ENCODE data around the gene SS18.

The SS18 gene

GRCh38 chr18:26091047-26091630, 726 bp upstream of the SS18 start:
- peaks cover 13% of the 10 kb centered on the region for H3K4me1 ChIP-seq (ENCODE audit: control insufficient read depth, insufficient read depth, low read length)
- peak overlapping the region; percentile 97 for H3K27ac ChIP-seq (ENCODE audit: low read depth, low read length)
- H3K9ac ChIP-seq (ENCODE audit: low read length) = peak overlapping the region; percentile 89
- peak overlapping the region; percentile 93 for H3K4me3 ChIP-seq (ENCODE audit: low read length)
- no peaks in the 10 kb centered on the region for H3K36me3 ChIP-seq (ENCODE audit: control insufficient read depth, insufficient read depth, low read length)
- H3K27me3 ChIP-seq (ENCODE audit: control insufficient read depth, insufficient read depth, low read length) = no peaks in the 10 kb centered on the region

- Histone ChIP-seq H3K27me3 (ENCODE audit: control insufficient read depth, insufficient read depth, low read length) (no peaks in the 10 kb centered on the region), H3K27ac (ENCODE audit: low read depth, low read length) (peak overlapping the region; percentile 97), H3K4me1 (ENCODE audit: control insufficient read depth, insufficient read depth, low read length) (peaks cover 13% of the 10 kb centered on the region), H3K9ac (ENCODE audit: low read length) (peak overlapping the region; percentile 38), H3K4me3 (ENCODE audit: low read length) (peak overlapping the region; percentile 93), H3K36me3 (ENCODE audit: control insufficient read depth, insufficient read depth, low read length) (no peaks in the 10 kb centered on the region)
Measured at GRCh38 chr18:26089293-26090129, 902 bp downstream of the SS18 start.

- no peak overlapping the region for H3K9ac ChIP-seq (ENCODE audit: low read length)
- peaks cover 13% of the 10 kb centered on the region for H3K4me1 ChIP-seq (ENCODE audit: control insufficient read depth, insufficient read depth, low read length)
- H3K4me3 ChIP-seq (ENCODE audit: low read length) = peak overlapping the region; percentile 16
- H3K36me3 ChIP-seq (ENCODE audit: control insufficient read depth, insufficient read depth, low read length) = no peaks in the 10 kb centered on the region
- H3K27ac ChIP-seq (ENCODE audit: low read depth, low read length) = no peak overlapping the region
- no peaks in the 10 kb centered on the region for H3K27me3 ChIP-seq (ENCODE audit: control insufficient read depth, insufficient read depth, low read length)
Measured at GRCh38 chr18:26088487-26088886, 1.9 kb downstream of the SS18 start.

- H3K4me1 ChIP-seq (ENCODE audit: control insufficient read depth, insufficient read depth, low read length) = peaks cover 13% of the 10 kb centered on the region
- H3K9ac ChIP-seq (ENCODE audit: low read length) = no peak overlapping the region
- H3K27ac ChIP-seq (ENCODE audit: low read depth, low read length) = no peak overlapping the region
- H3K36me3 ChIP-seq (ENCODE audit: control insufficient read depth, insufficient read depth, low read length) = no peaks in the 10 kb centered on the region
- no peak overlapping the region for H3K4me3 ChIP-seq (ENCODE audit: low read length)
- H3K27me3 ChIP-seq (ENCODE audit: control insufficient read depth, insufficient read depth, low read length) = no peaks in the 10 kb centered on the region
Measured at GRCh38 chr18:26086959-26087358, 3.5 kb downstream of the SS18 start.

DNA sequence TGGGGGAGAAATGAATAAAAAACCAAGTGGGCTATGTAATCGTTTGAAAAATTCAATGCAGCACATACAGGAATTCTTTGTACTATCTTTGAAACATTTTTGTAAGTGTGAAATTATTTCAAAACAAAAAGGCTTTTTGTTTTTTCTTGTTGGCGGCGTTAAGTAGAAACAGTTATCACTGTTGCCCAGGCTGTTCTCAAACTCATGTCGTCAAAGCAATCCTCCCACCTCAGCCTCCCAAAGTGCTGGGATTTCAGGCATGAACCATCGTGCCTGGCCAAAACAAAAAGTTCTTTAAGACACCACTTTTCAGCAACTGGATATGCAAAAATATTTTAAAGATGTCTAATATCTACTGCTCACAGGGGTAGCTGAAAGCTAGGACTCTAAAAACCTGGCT, 5.4 kb downstream of the SS18 start:
- Histone ChIP-seq H3K4me1 (ENCODE audit: control insufficient read depth, insufficient read depth, low read length) (peaks cover 13% of the 10 kb centered on the region), H3K4me3 (ENCODE audit: low read length) (no peak overlapping the region), H3K36me3 (ENCODE audit: control insufficient read depth, insufficient read depth, low read length) (no peaks in the 10 kb centered on the region), H3K27me3 (ENCODE audit: control insufficient read depth, insufficient read depth, low read length) (no peaks in the 10 kb centered on the region), H3K27ac (ENCODE audit: low read depth, low read length) (no peak overlapping the region), H3K9ac (ENCODE audit: low read length) (no peak overlapping the region)

- H3K4me3 ChIP-seq (ENCODE audit: low read length) = no peak overlapping the region
- no peak overlapping the region for H3K9ac ChIP-seq (ENCODE audit: low read length)
- no peaks in the 10 kb centered on the region for H3K27me3 ChIP-seq (ENCODE audit: control insufficient read depth, insufficient read depth, low read length)
- no peaks in the 10 kb centered on the region for H3K4me1 ChIP-seq (ENCODE audit: control insufficient read depth, insufficient read depth, low read length)
- no peaks in the 10 kb centered on the region for H3K36me3 ChIP-seq (ENCODE audit: control insufficient read depth, insufficient read depth, low read length)
- H3K27ac ChIP-seq (ENCODE audit: low read depth, low read length) = no peak overlapping the region
Measured at GRCh38 chr18:26083099-26083498, 7.3 kb downstream of the SS18 start.

GRCh38 chr18:26082475-26082874, 7.9 kb downstream of the SS18 start:
- Histone ChIP-seq H3K4me3 (ENCODE audit: low read length) (no peak overlapping the region), H3K9ac (ENCODE audit: low read length) (no peak overlapping the region), H3K36me3 (ENCODE audit: control insufficient read depth, insufficient read depth, low read length) (no peaks in the 10 kb centered on the region), H3K27me3 (ENCODE audit: control insufficient read depth, insufficient read depth, low read length) (no peaks in the 10 kb centered on the region), H3K4me1 (ENCODE audit: control insufficient read depth, insufficient read depth, low read length) (no peaks in the 10 kb centered on the region), H3K27ac (ENCODE audit: low read depth, low read length) (no peak overlapping the region)

DNA sequence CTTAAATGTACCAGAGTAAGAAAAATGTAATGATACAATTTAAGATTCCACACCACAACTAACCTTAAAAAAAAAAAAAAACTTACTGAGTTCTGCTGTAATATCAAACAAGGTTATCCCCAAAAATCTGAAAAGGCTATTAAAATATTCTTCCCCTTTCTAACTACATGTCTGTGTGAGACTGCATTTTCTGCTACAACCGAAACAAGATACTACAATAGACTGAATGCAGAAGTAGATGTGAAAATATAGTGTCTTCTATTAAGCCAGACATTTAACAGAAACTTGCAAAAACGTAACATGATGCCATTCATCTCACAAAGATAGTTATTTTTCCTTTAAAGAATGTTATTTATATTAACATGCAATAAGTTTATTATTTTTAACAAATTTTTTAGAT, 16.2 kb downstream of the SS18 start:
- Histone ChIP-seq H3K4me1 (ENCODE audit: control insufficient read depth, insufficient read depth, low read length) (no peaks in the 10 kb centered on the region), H3K27ac (ENCODE audit: low read depth, low read length) (no peak overlapping the region), H3K4me3 (ENCODE audit: low read length) (no peak overlapping the region), H3K9ac (ENCODE audit: low read length) (no peak overlapping the region), H3K27me3 (ENCODE audit: control insufficient read depth, insufficient read depth, low read length) (no peaks in the 10 kb centered on the region), H3K36me3 (ENCODE audit: control insufficient read depth, insufficient read depth, low read length) (peaks cover 14% of the 10 kb centered on the region)

- Histone ChIP-seq H3K4me3 (ENCODE audit: low read length) (no peak overlapping the region), H3K27me3 (ENCODE audit: control insufficient read depth, insufficient read depth, low read length) (no peaks in the 10 kb centered on the region), H3K9ac (ENCODE audit: low read length) (no peak overlapping the region), H3K36me3 (ENCODE audit: control insufficient read depth, insufficient read depth, low read length) (peaks cover 14% of the 10 kb centered on the region), H3K4me1 (ENCODE audit: control insufficient read depth, insufficient read depth, low read length) (no peaks in the 10 kb centered on the region), H3K27ac (ENCODE audit: low read depth, low read length) (no peak overlapping the region)
Measured at GRCh38 chr18:26073758-26074157, 16.7 kb downstream of the SS18 start.

GRCh38 chr18:26071725-26072124, 18.7 kb downstream of the SS18 start:
- Histone ChIP-seq H3K4me3 (ENCODE audit: low read length) (no peak overlapping the region), H3K27ac (ENCODE audit: low read depth, low read length) (no peak overlapping the region), H3K4me1 (ENCODE audit: control insufficient read depth, insufficient read depth, low read length) (no peaks in the 10 kb centered on the region), H3K27me3 (ENCODE audit: control insufficient read depth, insufficient read depth, low read length) (no peaks in the 10 kb centered on the region), H3K9ac (ENCODE audit: low read length) (no peak overlapping the region), H3K36me3 (ENCODE audit: control insufficient read depth, insufficient read depth, low read length) (peaks cover 16% of the 10 kb centered on the region)

- no peak overlapping the region for H3K9ac ChIP-seq (ENCODE audit: low read length)
- peaks cover 16% of the 10 kb centered on the region for H3K36me3 ChIP-seq (ENCODE audit: control insufficient read depth, insufficient read depth, low read length)
- H3K27ac ChIP-seq (ENCODE audit: low read depth, low read length) = no peak overlapping the region
- H3K4me3 ChIP-seq (ENCODE audit: low read length) = no peak overlapping the region
- H3K27me3 ChIP-seq (ENCODE audit: control insufficient read depth, insufficient read depth, low read length) = no peaks in the 10 kb centered on the region
- no peaks in the 10 kb centered on the region for H3K4me1 ChIP-seq (ENCODE audit: control insufficient read depth, insufficient read depth, low read length)
Measured at GRCh38 chr18:26071020-26071419, 19.4 kb downstream of the SS18 start.

DNA sequence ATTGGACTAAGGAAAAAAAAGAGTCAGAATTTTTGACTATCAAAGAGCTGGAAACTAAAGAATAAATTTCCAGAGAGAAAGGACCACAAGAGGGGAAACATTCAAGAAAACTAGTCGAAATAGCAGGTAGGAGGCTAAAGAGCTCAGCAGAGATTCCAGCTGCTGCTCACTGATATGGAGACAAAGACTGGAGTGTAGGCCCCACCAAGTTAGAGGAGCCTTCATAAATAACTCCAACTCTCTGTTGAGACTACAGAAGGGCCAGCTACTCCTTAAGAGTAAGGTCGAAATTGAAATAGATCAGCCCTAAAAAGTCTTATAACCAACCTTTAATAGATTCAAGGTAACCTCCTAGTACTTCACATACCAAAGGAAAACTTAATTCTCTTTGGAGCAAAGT, 31.1 kb downstream of the SS18 start:
- Histone ChIP-seq H3K4me3 (ENCODE audit: low read length) (no peak overlapping the region), H3K27ac (ENCODE audit: low read depth, low read length) (no peak overlapping the region), H3K9ac (ENCODE audit: low read length) (no peak overlapping the region), H3K36me3 (ENCODE audit: control insufficient read depth, insufficient read depth, low read length) (peaks cover 12% of the 10 kb centered on the region), H3K27me3 (ENCODE audit: control insufficient read depth, insufficient read depth, low read length) (no peaks in the 10 kb centered on the region), H3K4me1 (ENCODE audit: control insufficient read depth, insufficient read depth, low read length) (no peaks in the 10 kb centered on the region)

DNA sequence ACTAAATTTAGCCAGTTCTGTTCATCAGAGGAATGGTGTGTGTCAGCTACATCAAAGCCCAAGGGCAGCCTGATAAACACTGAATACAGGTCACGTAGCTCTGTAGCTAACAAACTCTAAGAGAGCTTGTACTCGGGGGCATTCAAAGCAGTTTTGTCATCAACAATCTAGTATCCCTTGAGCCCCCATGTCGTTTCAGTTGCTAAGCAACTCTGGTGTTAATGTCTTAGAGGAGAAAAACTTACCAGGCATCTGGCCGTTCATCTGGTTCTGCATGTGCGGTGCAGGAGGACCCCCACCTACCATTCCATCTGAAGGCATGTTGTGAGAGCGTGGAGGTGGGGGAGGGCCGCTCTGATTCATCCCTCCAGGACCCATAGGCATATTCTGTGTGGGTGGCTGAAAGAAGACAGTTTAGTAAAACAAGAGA, 33.1 kb downstream of the SS18 start:
- no peaks in the 10 kb centered on the region for H3K4me1 ChIP-seq (ENCODE audit: control insufficient read depth, insufficient read depth, low read length)
- no peaks in the 10 kb centered on the region for H3K27me3 ChIP-seq (ENCODE audit: control insufficient read depth, insufficient read depth, low read length)
- H3K27ac ChIP-seq (ENCODE audit: low read depth, low read length) = no peak overlapping the region
- no peak overlapping the region for H3K4me3 ChIP-seq (ENCODE audit: low read length)
- peaks cover 12% of the 10 kb centered on the region for H3K36me3 ChIP-seq (ENCODE audit: control insufficient read depth, insufficient read depth, low read length)
- H3K9ac ChIP-seq (ENCODE audit: low read length) = no peak overlapping the region

Measured in rectal smooth muscle tissue (tissue), 1 donor.